ENCODE data around the gene C19orf73. TPM values are rescaled to one million over a fixed set of nuclear protein-coding genes. Genes with fewer than 3 reads are reported as not detected.
A peak's percentile ranks its signal among the peaks of the same experiment; 100 is the strongest.

C19orf73 gene
- total RNA-seq, 1 donor from 2014 or later, result 1.1 TPM

- Mint-ChIP-seq H3K27ac (ENCODE audit: unreplicated experiment) (no peak overlapping the region), H3K9me3 (ENCODE audit: low read depth) (peaks cover 6% of the 10 kb centered on the region), H3K4me1 (ENCODE audit: low read depth) (peaks cover 10% of the 10 kb centered on the region), H3K27me3 (ENCODE audit: low read depth) (peaks cover 16% of the 10 kb centered on the region), H3K36me3 (ENCODE audit: low read depth) (peaks cover 4% of the 10 kb centered on the region), H3K4me3 (ENCODE audit: unreplicated experiment) (peak overlapping the region; percentile 69)
- TF ChIP-seq CTCF (IDR thresholded peaks at IDR 0.05), result peak; percentile 27
- DNase-seq (ENCODE audit: low spot score), result no peak
Observed at GRCh38 chr19:49073514-49074378, 45.2 kb downstream of the C19orf73 start.

- Mint-ChIP-seq H3K36me3 (ENCODE audit: low read depth) (peaks cover 4% of the 10 kb centered on the region), H3K9me3 (ENCODE audit: low read depth) (peaks cover 6% of the 10 kb centered on the region), H3K27me3 (ENCODE audit: low read depth) (peaks cover 16% of the 10 kb centered on the region), H3K4me1 (ENCODE audit: low read depth) (peaks cover 10% of the 10 kb centered on the region), H3K4me3 (ENCODE audit: unreplicated experiment) (peak overlapping the region; percentile 33), H3K27ac (ENCODE audit: unreplicated experiment) (no peak overlapping the region)
- peak; percentile 10 for TF ChIP-seq CTCF (IDR thresholded peaks at IDR 0.05)
- no peak for DNase-seq (ENCODE audit: low spot score)
Observed at GRCh38 chr19:49071860-49072547, 46.9 kb downstream of the C19orf73 start.

- H3K4me3 Mint-ChIP-seq (ENCODE audit: unreplicated experiment), result no peak overlapping the region
- no peak for TF ChIP-seq CTCF (IDR thresholded peaks at IDR 0.05)
- peaks cover 4% of the 10 kb centered on the region for H3K36me3 Mint-ChIP-seq (ENCODE audit: low read depth)
- peaks cover 13% of the 10 kb centered on the region for H3K4me1 Mint-ChIP-seq (ENCODE audit: low read depth)
- H3K27ac Mint-ChIP-seq (ENCODE audit: unreplicated experiment), result no peak overlapping the region
- H3K27me3 Mint-ChIP-seq (ENCODE audit: low read depth), result peaks cover 17% of the 10 kb centered on the region
- H3K9me3 Mint-ChIP-seq (ENCODE audit: low read depth), result peaks cover 6% of the 10 kb centered on the region
- no peak for DNase-seq (ENCODE audit: low spot score)
Observed at GRCh38 chr19:49070416-49070815, 48.5 kb downstream of the C19orf73 start.

- Mint-ChIP-seq H3K27me3 (ENCODE audit: low read depth) (peaks cover 17% of the 10 kb centered on the region), H3K4me3 (ENCODE audit: unreplicated experiment) (no peak overlapping the region), H3K4me1 (ENCODE audit: low read depth) (peaks cover 20% of the 10 kb centered on the region), H3K36me3 (ENCODE audit: low read depth) (peaks cover 4% of the 10 kb centered on the region), H3K9me3 (ENCODE audit: low read depth) (peaks cover 6% of the 10 kb centered on the region), H3K27ac (ENCODE audit: unreplicated experiment) (no peak overlapping the region)
- no peak for TF ChIP-seq CTCF (IDR thresholded peaks at IDR 0.05)
- no peak for DNase-seq (ENCODE audit: low spot score)
Observed at GRCh38 chr19:49069026-49069425, 49.9 kb downstream of the C19orf73 start.

Other genes with a start within 250 kb of the C19orf73 start
- gene PPP1R15A, start 246.7 kb downstream of the C19orf73 start, total RNA-seq, result 42.1 to 106 TPM (median 104 TPM) in 3 replicates
- not detected in 3 replicates for gene TULP2, start 220.4 kb downstream of the C19orf73 start, total RNA-seq
- gene NUCB1, start 218.8 kb downstream of the C19orf73 start, total RNA-seq, result 209 to 277 TPM (median 215 TPM) in 3 replicates
- gene DHDH, start 185.4 kb downstream of the C19orf73 start, total RNA-seq, result not detected in 3 replicates
- 161 to 167 TPM (median 165 TPM) in 3 replicates for gene BAX, start 164.3 kb downstream of the C19orf73 start, total RNA-seq
- 1,722 to 4,533 TPM (median 1,892 TPM) in 3 replicates for gene FTL, start 153.8 kb downstream of the C19orf73 start, total RNA-seq
- gene GYS1, start 125.8 kb downstream of the C19orf73 start, total RNA-seq, result 43.4 to 51.1 TPM (median 49.1 TPM) in 3 replicates
- 45.3 to 72.5 TPM (median 47.7 TPM) in 3 replicates for gene RUVBL2, start 125.3 kb downstream of the C19orf73 start, total RNA-seq
- gene LHB, start 102.1 kb downstream of the C19orf73 start, total RNA-seq, result not detected in 3 replicates
- not detected in 3 replicates for gene CGB3, start 94.8 kb downstream of the C19orf73 start, total RNA-seq
- 0.56 TPM in 1 of 3 replicates, not detected in the others for gene CGB2, start 87.3 kb downstream of the C19orf73 start, total RNA-seq
- gene CGB1, start 82.2 kb downstream of the C19orf73 start, total RNA-seq, result 0.92 TPM in 1 of 3 replicates, not detected in the others
- gene CGB5, start 75.3 kb downstream of the C19orf73 start, total RNA-seq, result 1.6 TPM in 1 of 3 replicates, not detected in the others
- gene CGB8, start 70.0 kb downstream of the C19orf73 start, total RNA-seq, result 1.7 to 3.1 TPM (median 2.4 TPM) in 3 replicates
- gene CGB7, start 61.4 kb downstream of the C19orf73 start, total RNA-seq, result 0.52 to 0.85 TPM in 2 of 3 replicates, not detected in the other
- gene NTF4, start 54.3 kb downstream of the C19orf73 start, total RNA-seq, result 1.1 to 1.6 TPM in 2 of 3 replicates, not detected in the other
- 0.12 TPM in 1 of 3 replicates, not detected in the others for gene KCNA7, start 46.4 kb downstream of the C19orf73 start, total RNA-seq
- gene SNRNP70, start 33.7 kb downstream of the C19orf73 start, total RNA-seq, result 151 to 218 TPM (median 163 TPM) in 3 replicates
- 12.7 to 14.3 TPM (median 13.9 TPM) in 3 replicates for gene LIN7B, start 4.8 kb downstream of the C19orf73 start, total RNA-seq
- gene PPFIA3, start 401 bp upstream of the C19orf73 start, total RNA-seq, result 12.7 to 14.4 TPM (median 13.9 TPM) in 3 replicates
- gene HRC, start 36.3 kb upstream of the C19orf73 start, total RNA-seq, result not detected in 3 replicates
- gene TRPM4, start 38.6 kb upstream of the C19orf73 start, total RNA-seq, result 42.2 to 53.4 TPM (median 50.2 TPM) in 3 replicates
- 3.5 to 5.2 TPM (median 3.5 TPM) in 3 replicates for gene SLC6A16, start 206.0 kb upstream of the C19orf73 start, total RNA-seq
- gene CD37, start 216.3 kb upstream of the C19orf73 start, total RNA-seq, result not detected in 3 replicates
- gene TEAD2, start 243.3 kb upstream of the C19orf73 start, total RNA-seq, result 49.6 to 63.8 TPM (median 62.6 TPM) in 3 replicates
- gene DKKL1, start 244.7 kb upstream of the C19orf73 start, total RNA-seq, result 1.5 to 2.4 TPM (median 2.1 TPM) in 3 replicates

All from chondrocyte (in vitro differentiated cells).